Nephron progenitor cell (in vitro differentiated cells): ENCODE data around the gene JADE2.

ENCODE experiments used
- DNase-seq: peaks from one replicate; pipeline ENCODE4 v3.0.0; 2021
- H3K27ac Mint-ChIP-seq: 2 replicates; pipeline ENCODE4 v1.8.0; 2021; ENCODE audit warnings: mild to moderate bottlenecking, moderate library complexity, mixed read lengths
- H3K27me3 Mint-ChIP-seq: 2 replicates; pipeline ENCODE4 v1.8.0; 2021; ENCODE audit warnings: mild to moderate bottlenecking, low read depth, mixed read lengths; ENCODE audit not compliant: poor library complexity
- H3K36me3 Mint-ChIP-seq: 2 replicates; pipeline ENCODE4 v1.8.0; 2021; ENCODE audit warnings: low read depth, mixed read lengths
- H3K4me1 Mint-ChIP-seq: 2 replicates; pipeline ENCODE4 v1.8.0; 2021; ENCODE audit warnings: mixed read lengths
- H3K4me3 Mint-ChIP-seq: 2 replicates; pipeline ENCODE4 v1.8.0; 2021; ENCODE audit warnings: mild to moderate bottlenecking, moderate library complexity, mixed read lengths
- H3K9me3 Mint-ChIP-seq: 2 replicates; pipeline ENCODE4 v1.8.0; 2021; ENCODE audit warnings: mild to moderate bottlenecking, moderate library complexity, mixed read lengths
- CTCF ChIP-seq: fragments of 200-600 bp; sonication (generic); IDR thresholded peaks from 2 replicates; pipeline ENCODE4 v1.5.0; 2021; ENCODE audit warnings: antibody characterized with exemption

Gene JADE2

DNA sequence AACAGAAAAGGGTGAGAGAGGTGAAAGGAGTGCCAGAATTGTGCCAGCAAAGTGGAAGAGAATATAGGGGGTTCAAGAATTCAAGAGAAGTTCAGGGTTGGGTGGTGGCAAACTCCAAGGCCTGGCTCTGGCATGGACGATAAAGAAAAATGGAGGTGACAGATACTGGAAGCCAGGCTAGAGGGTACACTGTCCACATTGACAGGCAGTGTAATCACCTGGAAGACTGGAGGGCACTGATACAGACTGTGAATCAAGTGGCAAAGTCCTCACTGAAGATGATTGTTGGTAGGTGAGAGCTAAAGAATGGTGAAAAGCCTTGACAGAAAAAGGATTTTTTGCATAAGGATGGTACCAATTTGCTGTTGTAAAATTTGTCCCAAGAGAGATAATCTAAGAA, 100.1 kb downstream of the JADE2 start:
- peaks cover 8% of the 10 kb centered on the region for H3K4me1 Mint-ChIP-seq
- DNase-seq, result no peak
- peaks cover 3% of the 10 kb centered on the region for H3K27me3 Mint-ChIP-seq
- H3K27ac Mint-ChIP-seq, result peak overlapping the region; percentile 27
- no peak for TF ChIP-seq CTCF
- H3K4me3 Mint-ChIP-seq, result no peak overlapping the region
- no peaks in the 10 kb centered on the region for H3K9me3 Mint-ChIP-seq
- H3K36me3 Mint-ChIP-seq, result peaks cover 15% of the 10 kb centered on the region

- H3K27me3 Mint-ChIP-seq, result peaks cover 3% of the 10 kb centered on the region
- peak overlapping the region; percentile 75 for H3K27ac Mint-ChIP-seq
- no peak for DNase-seq
- peaks cover 10% of the 10 kb centered on the region for H3K4me1 Mint-ChIP-seq
- no peak for TF ChIP-seq CTCF
- H3K4me3 Mint-ChIP-seq, result no peak overlapping the region
- H3K36me3 Mint-ChIP-seq, result peaks cover 10% of the 10 kb centered on the region
- H3K9me3 Mint-ChIP-seq, result no peaks in the 10 kb centered on the region
These were observed 101.0 kb downstream of the JADE2 start for GRCh38 chr5:134626369-134627014.
